HEK293 (cell line): ENCODE measurements around the gene PTPRN2.

Experiments
- CTCF ChIA-PET: fragments of 350-600 bp; formaldehyde crosslinking; extraction: SDS; loops from one replicate; lab custom pipeline; 2021; ENCODE audit warnings: antibody characterized with exemption; lab: Yijun Ruan, JAX
- POLR2A ChIA-PET: fragments of 300-600 bp; formaldehyde crosslinking; extraction: SDS; loops from one replicate; lab custom pipeline; 2020; ENCODE audit warnings: antibody characterized with exemption, inconsistent platforms; lab: Yijun Ruan, JAX
- H3K27ac ChIP-seq: fragments of 200-500 bp; sonication (Bioruptor generic); 2 replicates; pipeline ENCODE4 v1.5.1; 2014; ENCODE audit warnings: low read depth, low read length, control low read depth, inconsistent platforms; ENCODE audit errors: extremely low read depth
- H3K36me3 ChIP-seq, 2 experiments: fragments of 200-500 bp in 1 of 2; sonication (Bioruptor generic) in 1 of 2; 1 replicate in 1 of 2; 2 replicates in 1 of 2; pipeline ENCODE4 v1.5.1; 2014 to 2017; ENCODE audit warnings: inconsistent platforms in 2 of 2, low read length in 2 of 2; ENCODE audit not compliant: control insufficient read depth in 2 of 2, insufficient read depth in 1 of 2
- H3K4me1 ChIP-seq: fragments of 200-500 bp; sonication (Bioruptor generic); 2 replicates; pipeline ENCODE4 v1.5.1; 2014; ENCODE audit warnings: mild to moderate bottlenecking, low read length, inconsistent platforms; ENCODE audit not compliant: control insufficient read depth, insufficient read depth
- H3K4me3 ChIP-seq: 2 replicates; pipeline ENCODE4 v1.5.1; 2011; ENCODE audit warnings: low read depth, mild to moderate bottlenecking, control low read depth, low read length, moderate library complexity
- H3K9me3 ChIP-seq: fragments of 200-500 bp; sonication (Bioruptor generic); 2 replicates; pipeline ENCODE4 v1.5.1; 2014; ENCODE audit warnings: low read depth, low read length, inconsistent platforms; ENCODE audit not compliant: control insufficient read depth, insufficient read depth
- AEBP2 ChIP-seq: fragments of 450-650 bp; formaldehyde crosslinking; IDR thresholded peaks from 2 replicates; pipeline ENCODE4 v1.5.1; 2016; ENCODE audit warnings: missing biosample characterization, missing genetic modification characterization, borderline replicate concordance
- ATF2 ChIP-seq: fragments of 450-650 bp; formaldehyde crosslinking; IDR thresholded peaks from 2 replicates; pipeline ENCODE4 v1.5.1; 2016; ENCODE audit warnings: missing biosample characterization, missing genetic modification characterization, low read depth
- FEZF1 ChIP-seq: fragments of 450-650 bp; formaldehyde crosslinking; IDR thresholded peaks from 2 replicates; pipeline ENCODE4 v1.5.1; 2016; ENCODE audit warnings: missing biosample characterization, missing genetic modification characterization
- GFI1B ChIP-seq: fragments of 450-650 bp; formaldehyde crosslinking; IDR thresholded peaks from 2 replicates; pipeline ENCODE4 v1.5.1; 2016; ENCODE audit warnings: missing biosample characterization, missing genetic modification characterization
- HOXA7 ChIP-seq: sonication (generic); formaldehyde crosslinking; IDR thresholded peaks from 2 replicates; pipeline ENCODE4 v1.8.1; 2022; ENCODE audit warnings: missing genetic modification reagents, borderline replicate concordance
- HOXD13 ChIP-seq: sonication (generic); formaldehyde crosslinking; IDR thresholded peaks from 2 replicates; pipeline ENCODE4 v1.8.0; 2022; ENCODE audit warnings: missing genetic modification reagents, borderline replicate concordance
- KLF16 ChIP-seq: fragments of 450-650 bp; formaldehyde crosslinking; IDR thresholded peaks from 2 replicates; pipeline ENCODE4 v1.5.1; 2017; ENCODE audit warnings: missing biosample characterization, missing genetic modification characterization
- ZBTB17 ChIP-seq: fragments of 450-650 bp; formaldehyde crosslinking; IDR thresholded peaks from 2 replicates; pipeline ENCODE4 v1.5.1; 2016; ENCODE audit warnings: missing biosample characterization, missing genetic modification characterization
- ZNF140 ChIP-seq: fragments of 450-650 bp; formaldehyde crosslinking; IDR thresholded peaks from 2 replicates; pipeline ENCODE4 v1.5.1; 2016; ENCODE audit warnings: missing biosample characterization, missing genetic modification characterization
- ZNF2 ChIP-seq: fragments of 450-650 bp; formaldehyde crosslinking; IDR thresholded peaks from 2 replicates; pipeline ENCODE4 v1.5.1; 2016; ENCODE audit warnings: missing biosample characterization, missing genetic modification characterization
- ZNF214 ChIP-seq: fragments of 450-650 bp; formaldehyde crosslinking; IDR thresholded peaks from 2 replicates; pipeline ENCODE4 v1.5.1; 2017; ENCODE audit warnings: missing biosample characterization, mild to moderate bottlenecking, missing genetic modification characterization, borderline replicate concordance
- ZNF221 ChIP-seq: fragments of 450-650 bp; formaldehyde crosslinking; IDR thresholded peaks from 2 replicates; pipeline ENCODE4 v1.5.1; 2017; ENCODE audit warnings: missing biosample characterization, missing genetic modification characterization, borderline replicate concordance
- ZNF302 ChIP-seq: fragments of 450-650 bp; formaldehyde crosslinking; IDR thresholded peaks from 2 replicates; pipeline ENCODE4 v1.5.1; 2016; ENCODE audit warnings: missing biosample characterization, missing genetic modification characterization, low read depth
- ZNF335 ChIP-seq: fragments of 450-650 bp; formaldehyde crosslinking; conservative IDR thresholded peaks from 2 replicates; pipeline ENCODE4 v1.5.1; 2016; ENCODE audit warnings: missing biosample characterization, missing genetic modification characterization
- ZNF624 ChIP-seq: fragments of 450-650 bp; formaldehyde crosslinking; IDR thresholded peaks from 2 replicates; pipeline ENCODE4 v1.5.1; 2017; ENCODE audit warnings: missing biosample characterization, missing genetic modification characterization
- ZNF777 ChIP-seq: fragments of 450-650 bp; formaldehyde crosslinking; IDR thresholded peaks from 2 replicates; pipeline ENCODE4 v1.5.1; 2017; ENCODE audit warnings: missing biosample characterization, missing genetic modification characterization, borderline replicate concordance
- ZNF830 ChIP-seq: fragments of 450-650 bp; IDR thresholded peaks from 2 replicates; pipeline ENCODE4 v1.5.0; 2018; ENCODE audit warnings: missing biosample characterization, missing genetic modification characterization, low read depth, mild to moderate bottlenecking, moderate library complexity
- ZSCAN5A ChIP-seq: fragments of 450-650 bp; formaldehyde crosslinking; IDR thresholded peaks from 2 replicates; pipeline ENCODE4 v1.5.1; 2016; ENCODE audit warnings: missing biosample characterization, missing genetic modification characterization
- TF ChIP-seq, protein P1 (sequence below): fragments of 450-650 bp; formaldehyde crosslinking; IDR thresholded peaks from 2 replicates; pipeline ENCODE4 v1.5.0; 2017; ENCODE audit warnings: missing biosample characterization, missing genetic modification characterization, borderline replicate concordance
- TF ChIP-seq, protein P2 (sequence below): fragments of 450-650 bp; formaldehyde crosslinking; IDR thresholded peaks from 2 replicates; pipeline ENCODE4 v1.5.1; 2016; ENCODE audit warnings: missing biosample characterization, missing genetic modification characterization

The PTPRN2 gene

GRCh38 chr7:157955348-157955999 is 632.1 kb downstream of the PTPRN2 start:
- POLR2A ChIA-PET, result no interaction called here
- TF ChIP-seq AEBP2 (tag by site-specific recombination), result no peak
- no peaks in the 10 kb centered on the region for H3K36me3 ChIP-seq
- H3K27ac ChIP-seq, result no peak overlapping the region
- H3K4me1 ChIP-seq, result no peaks in the 10 kb centered on the region
- no peak overlapping the region for H3K4me3 ChIP-seq
- CTCF ChIA-PET, result no interaction called here
- H3K9me3 ChIP-seq, result no peaks in the 10 kb centered on the region

DNA sequence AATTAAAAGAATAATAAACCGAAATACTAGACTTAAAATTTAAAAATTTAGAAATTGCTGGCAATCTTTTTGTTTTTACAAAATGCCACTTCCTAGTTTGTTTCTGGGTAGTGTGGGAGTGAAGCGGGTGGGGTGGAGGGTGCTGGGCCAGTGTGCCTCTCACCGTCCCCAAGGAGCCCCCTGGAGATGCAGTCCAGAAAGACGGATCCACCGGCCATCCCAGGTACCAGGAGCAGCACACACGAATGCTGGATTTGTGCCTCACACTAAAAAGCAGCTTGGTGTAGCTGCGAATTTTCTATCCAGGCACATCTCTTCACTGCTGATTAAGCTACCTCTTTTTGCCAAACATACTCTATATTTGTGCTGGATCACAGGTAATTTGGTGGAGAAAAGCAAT is 632.7 kb downstream of the PTPRN2 start:
- H3K9me3 ChIP-seq, result no peaks in the 10 kb centered on the region
- H3K36me3 ChIP-seq, result no peaks in the 10 kb centered on the region
- POLR2A ChIA-PET, result no interaction called here
- no peak overlapping the region for H3K4me3 ChIP-seq
- TF ChIP-seq ZNF140 (tag by site-specific recombination) (no peak), HOXA7 (CRISPR knock-in tag) (no peak), FEZF1 (no peak), ZNF302 (tag by site-specific recombination) (no peak), HOXD13 (CRISPR knock-in tag) (no peak), KLF16 (tag by site-specific recombination) (no peak), GFI1B (no peak), ZNF2 (tag by site-specific recombination) (no peak), ZNF777 (tag by site-specific recombination) (no peak), ZBTB17 (tag by site-specific recombination) (no peak)
- TF ChIP-seq, all 188 proteins: peak for 0
- Histone ChIP-seq H3K4me1 (no peaks in the 10 kb centered on the region), H3K27ac (no peak overlapping the region)
- CTCF ChIA-PET, result no interaction called here

DNA sequence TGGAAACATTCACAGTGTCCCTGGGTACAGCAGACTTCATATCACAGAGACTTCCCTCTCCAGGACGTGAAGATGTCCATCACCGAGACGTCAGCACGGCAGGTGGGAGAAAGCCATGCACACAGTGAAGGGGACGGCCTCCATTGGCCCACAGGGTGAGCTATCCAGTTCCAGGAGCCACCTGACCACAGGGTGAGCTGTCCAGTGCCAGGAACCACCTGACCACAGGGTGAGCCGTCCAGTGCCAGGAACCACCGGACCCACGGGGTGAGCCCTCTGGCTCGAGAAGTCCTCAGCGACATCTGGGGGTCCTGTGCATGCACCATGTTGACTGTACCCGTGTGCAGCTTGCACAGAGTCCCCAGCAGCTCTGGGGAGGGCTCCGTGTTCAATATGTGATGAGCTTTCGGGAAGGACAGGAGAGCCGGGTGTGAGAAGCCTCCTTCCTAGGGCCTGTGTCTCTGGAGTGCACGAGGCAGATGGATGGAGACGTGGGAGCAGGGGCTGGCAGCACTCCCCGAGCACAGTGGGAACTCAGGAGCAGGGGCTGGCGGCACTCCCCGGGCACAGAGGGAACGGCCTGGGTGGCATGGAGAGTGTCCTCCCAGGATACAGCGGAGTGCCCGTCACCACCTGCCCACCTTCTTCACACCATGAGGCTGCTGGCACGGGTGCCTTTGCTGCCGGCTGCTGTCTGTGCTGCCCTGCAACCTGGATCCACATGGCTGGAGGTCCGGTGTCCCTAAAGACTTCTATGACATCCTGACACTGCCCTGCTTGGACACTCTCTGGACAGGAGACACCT is 634.6 kb downstream of the PTPRN2 start:
- ChIA-PET CTCF (no interaction called here), POLR2A (no interaction called here)
- Histone ChIP-seq H3K27ac (no peak overlapping the region), H3K4me3 (no peak overlapping the region), H3K9me3 (no peaks in the 10 kb centered on the region), H3K36me3 (no peaks in the 10 kb centered on the region), H3K4me1 (no peaks in the 10 kb centered on the region)
- TF ChIP-seq, protein P1, sequence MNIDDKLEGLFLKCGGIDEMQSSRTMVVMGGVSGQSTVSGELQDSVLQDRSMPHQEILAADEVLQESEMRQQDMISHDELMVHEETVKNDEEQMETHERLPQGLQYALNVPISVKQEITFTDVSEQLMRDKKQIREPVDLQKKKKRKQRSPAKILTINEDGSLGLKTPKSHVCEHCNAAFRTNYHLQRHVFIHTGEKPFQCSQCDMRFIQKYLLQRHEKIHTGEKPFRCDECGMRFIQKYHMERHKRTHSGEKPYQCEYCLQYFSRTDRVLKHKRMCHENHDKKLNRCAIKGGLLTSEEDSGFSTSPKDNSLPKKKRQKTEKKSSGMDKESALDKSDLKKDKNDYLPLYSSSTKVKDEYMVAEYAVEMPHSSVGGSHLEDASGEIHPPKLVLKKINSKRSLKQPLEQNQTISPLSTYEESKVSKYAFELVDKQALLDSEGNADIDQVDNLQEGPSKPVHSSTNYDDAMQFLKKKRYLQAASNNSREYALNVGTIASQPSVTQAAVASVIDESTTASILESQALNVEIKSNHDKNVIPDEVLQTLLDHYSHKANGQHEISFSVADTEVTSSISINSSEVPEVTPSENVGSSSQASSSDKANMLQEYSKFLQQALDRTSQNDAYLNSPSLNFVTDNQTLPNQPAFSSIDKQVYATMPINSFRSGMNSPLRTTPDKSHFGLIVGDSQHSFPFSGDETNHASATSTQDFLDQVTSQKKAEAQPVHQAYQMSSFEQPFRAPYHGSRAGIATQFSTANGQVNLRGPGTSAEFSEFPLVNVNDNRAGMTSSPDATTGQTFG (tag by site-specific recombination), result no peak
- TF ChIP-seq, protein P2, sequence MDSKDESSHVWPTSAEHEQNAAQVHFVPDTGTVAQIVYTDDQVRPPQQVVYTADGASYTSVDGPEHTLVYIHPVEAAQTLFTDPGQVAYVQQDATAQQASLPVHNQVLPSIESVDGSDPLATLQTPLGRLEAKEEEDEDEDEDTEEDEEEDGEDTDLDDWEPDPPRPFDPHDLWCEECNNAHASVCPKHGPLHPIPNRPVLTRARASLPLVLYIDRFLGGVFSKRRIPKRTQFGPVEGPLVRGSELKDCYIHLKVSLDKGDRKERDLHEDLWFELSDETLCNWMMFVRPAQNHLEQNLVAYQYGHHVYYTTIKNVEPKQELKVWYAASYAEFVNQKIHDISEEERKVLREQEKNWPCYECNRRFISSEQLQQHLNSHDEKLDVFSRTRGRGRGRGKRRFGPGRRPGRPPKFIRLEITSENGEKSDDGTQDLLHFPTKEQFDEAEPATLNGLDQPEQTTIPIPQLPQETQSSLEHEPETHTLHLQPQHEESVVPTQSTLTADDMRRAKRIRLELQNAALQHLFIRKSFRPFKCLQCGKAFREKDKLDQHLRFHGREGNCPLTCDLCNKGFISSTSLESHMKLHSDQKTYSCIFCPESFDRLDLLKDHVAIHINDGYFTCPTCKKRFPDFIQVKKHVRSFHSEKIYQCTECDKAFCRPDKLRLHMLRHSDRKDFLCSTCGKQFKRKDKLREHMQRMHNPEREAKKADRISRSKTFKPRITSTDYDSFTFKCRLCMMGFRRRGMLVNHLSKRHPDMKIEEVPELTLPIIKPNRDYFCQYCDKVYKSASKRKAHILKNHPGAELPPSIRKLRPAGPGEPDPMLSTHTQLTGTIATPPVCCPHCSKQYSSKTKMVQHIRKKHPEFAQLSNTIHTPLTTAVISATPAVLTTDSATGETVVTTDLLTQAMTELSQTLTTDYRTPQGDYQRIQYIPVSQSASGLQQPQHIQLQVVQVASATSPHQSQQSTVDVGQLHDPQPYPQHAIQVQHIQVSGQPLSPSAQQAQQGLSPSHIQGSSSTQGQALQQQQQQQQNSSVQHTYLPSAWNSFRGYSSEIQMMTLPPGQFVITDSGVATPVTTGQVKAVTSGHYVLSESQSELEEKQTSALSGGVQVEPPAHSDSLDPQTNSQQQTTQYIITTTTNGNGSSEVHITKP (tag by site-specific recombination), result no peak
- TF ChIP-seq ZNF214 (tag by site-specific recombination) (no peak), ATF2 (tag by site-specific recombination) (no peak), ZNF830 (no peak), ZNF221 (tag by site-specific recombination) (no peak), ZNF624 (tag by site-specific recombination) (no peak), ZNF335 (no peak), ZSCAN5A (tag by site-specific recombination) (no peak)
